RPMI8226 (cell line): ENCODE results near the gene LRP1-AS.
"Not testable (repeated sequence)": the region's sequence is repeated elsewhere in the genome, so short reads cannot be mapped to it uniquely, and the experiment has no call there.

Experiments used
- DNase-seq: peaks from one replicate; pipeline ENCODE4 v3.0.0-alpha.2; 2015

LRP1-AS gene

DNA sequence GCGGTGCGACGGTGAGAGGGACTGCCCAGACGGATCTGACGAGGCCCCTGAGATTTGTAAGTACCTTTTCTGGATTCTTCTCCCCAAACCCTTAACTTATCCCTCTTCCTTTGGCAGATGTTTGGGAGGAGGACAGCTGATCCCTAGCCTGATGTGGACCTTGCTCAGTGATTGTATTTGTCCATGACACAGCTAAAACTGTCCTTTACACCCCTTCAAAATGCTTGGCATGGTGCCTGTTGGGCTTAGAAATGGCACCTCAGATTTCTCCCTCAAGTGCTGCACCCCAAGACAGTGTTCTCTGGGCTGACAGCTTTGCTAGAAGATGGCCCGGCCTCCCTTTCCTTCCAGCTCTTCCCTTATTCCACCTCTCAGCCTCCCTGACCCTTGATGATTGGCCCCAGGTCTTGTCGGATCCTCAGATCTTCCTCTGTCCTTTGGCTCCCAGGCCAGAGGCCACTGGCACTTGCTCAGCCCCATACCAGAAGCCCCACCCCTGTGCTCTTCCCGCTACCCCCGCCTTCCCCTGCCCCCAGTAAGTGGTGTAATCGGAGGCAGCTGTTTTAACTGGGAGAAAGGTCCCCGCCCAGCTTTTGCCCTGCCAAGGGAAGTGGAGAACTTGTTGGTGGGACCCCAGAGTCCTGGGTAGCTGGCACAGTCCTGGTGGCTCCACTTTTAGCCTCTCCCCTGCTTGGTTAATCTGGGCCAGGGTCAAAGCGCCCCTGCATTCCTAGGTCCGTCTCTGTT, 8.7 kb downstream of the LRP1-AS start:
- DNase-seq, result no peak

DNA sequence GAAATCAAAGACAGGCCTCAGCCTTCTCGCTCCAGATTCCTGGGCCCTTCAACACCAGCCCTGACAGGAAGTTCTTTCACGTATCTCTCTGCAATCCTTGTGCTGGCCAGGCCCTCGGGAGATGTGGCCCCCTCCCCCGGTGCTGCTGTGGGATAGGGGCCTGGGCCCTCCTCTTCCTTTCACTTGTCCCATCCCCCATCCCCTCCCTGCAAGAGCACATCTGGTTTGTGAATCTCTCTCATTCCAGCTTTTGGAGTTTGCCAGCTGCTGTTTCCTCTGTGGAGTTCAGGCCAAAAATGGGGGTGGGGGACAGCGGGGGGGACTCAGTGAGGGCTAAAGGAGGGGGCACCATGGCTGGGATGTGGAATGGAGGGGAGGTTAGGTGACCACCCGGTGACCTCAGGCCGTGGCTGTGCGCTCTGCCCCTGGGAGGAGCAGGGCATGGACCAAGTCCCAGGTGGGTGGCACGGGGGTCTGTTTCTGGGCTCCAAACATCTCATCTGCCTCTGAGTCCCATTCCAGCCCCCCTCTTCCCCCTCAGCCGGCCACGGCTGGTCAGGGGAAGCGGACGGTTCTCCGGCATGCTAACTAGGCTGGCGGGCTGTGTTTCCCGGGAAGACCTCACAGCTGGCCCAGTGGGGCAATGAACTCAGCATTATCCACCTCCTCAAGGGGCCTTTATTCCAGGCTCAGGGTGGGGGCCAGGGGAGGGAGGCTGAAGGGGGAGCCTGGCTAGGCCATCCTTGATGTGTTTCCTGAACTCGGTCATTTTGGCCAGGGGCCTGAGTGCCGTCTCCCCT, 11.7 kb downstream of the LRP1-AS start:
- no peak for DNase-seq

DNA sequence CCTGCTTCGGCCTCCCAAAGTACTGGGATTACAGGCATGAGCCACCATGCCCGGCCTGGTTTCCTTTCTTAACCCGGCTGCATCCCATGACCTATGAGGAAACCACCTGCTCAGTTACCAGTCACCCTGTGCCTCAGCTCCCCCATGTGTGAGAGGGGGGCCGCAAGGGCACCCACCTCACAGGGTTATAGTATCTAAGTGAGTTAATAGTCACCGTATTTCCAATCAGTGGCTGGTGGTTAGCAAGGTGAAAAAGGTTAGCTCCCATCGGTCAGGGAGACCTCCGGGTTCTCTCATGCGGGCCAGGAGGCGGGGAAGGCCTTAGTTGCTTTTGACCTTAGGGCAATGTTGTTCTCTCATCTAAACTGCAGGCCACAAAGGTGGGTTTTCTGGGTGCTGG, 12.5 kb downstream of the LRP1-AS start:
- DNase-seq, result no peak

- no peak for DNase-seq
Measured at GRCh38 chr12:57133916-57134315, 13.5 kb downstream of the LRP1-AS start.

DNA sequence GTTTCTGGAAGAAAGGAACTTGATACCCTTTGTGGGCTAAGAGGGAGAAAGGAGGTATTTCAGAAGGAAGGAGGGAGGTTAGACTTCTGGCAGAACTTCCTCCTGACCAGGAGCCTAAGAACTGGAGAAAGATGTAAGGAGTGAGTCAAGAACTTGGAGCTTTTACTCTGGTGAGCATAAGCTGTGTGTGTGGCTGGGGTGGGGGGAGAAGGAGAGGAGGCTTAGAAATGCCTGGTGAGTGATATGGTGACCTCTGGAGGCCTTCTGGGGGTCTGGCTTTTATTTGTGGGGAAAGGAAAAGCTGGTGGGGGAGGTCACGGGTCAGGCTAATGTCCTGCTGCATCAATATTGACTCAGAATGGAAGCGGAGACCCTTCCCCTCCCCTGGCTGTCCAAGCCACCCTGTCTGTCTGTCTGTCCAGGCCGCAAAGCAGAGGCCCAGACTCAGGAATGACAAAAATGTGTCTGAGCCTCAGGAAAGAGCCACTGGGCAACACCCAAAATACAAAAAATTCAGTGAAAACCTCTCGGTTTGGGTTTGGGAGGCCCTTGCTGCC, 14.3 kb downstream of the LRP1-AS start:
- no peak for DNase-seq

GRCh38 chr12:57131896-57132744, 15.3 kb downstream of the LRP1-AS start:
- DNase-seq, result no peak

- DNase-seq, result no peak
Measured at GRCh38 chr12:57130941-57131340, 16.5 kb downstream of the LRP1-AS start.

DNA sequence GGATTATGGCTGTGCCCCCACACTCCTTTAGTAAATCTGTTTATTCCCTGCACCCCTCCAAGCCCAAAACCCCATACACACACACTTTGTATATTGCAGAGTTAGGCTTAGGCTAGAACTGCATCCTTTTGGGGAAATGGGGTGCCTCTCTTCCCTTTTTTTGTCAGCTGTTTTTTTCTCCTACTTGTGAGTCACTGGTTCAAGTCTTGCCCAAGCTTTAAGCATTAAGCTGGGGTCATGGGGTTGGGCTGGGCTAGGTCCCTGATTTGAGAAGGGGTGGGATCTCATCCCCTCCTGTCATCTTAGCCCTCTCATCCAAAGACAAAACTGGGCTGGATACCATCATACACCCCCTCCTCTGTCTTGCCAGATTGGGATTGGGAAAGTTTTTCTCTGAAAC, 17.5 kb downstream of the LRP1-AS start:
- DNase-seq, result no peak

DNA sequence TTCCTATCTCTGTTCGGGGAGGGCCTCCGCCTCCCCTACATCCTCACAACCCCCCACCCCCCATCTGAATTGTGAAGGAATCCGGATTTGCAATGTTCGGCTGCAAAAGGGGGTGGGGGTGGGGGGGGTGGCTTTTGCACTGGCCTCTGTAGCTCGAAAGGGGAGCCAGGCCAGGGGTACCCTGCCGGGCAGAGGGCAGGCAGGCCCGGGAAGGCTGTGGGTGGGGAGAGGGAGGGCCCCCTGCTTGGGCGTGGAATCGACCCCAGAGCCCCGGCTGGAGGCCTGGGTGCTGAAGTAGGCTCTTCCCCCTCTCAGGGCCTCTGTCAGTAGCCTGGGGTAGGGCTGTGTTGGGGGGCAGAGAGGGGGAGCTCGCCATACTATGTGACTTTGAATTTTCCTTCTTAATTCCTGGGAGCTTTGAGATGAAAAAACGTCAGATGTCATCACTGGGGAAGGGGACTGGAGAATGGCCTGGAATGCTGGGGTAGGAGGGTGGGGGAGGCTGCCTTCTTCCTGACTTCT, 18.0 kb downstream of the LRP1-AS start:
- no peak for DNase-seq

DNA sequence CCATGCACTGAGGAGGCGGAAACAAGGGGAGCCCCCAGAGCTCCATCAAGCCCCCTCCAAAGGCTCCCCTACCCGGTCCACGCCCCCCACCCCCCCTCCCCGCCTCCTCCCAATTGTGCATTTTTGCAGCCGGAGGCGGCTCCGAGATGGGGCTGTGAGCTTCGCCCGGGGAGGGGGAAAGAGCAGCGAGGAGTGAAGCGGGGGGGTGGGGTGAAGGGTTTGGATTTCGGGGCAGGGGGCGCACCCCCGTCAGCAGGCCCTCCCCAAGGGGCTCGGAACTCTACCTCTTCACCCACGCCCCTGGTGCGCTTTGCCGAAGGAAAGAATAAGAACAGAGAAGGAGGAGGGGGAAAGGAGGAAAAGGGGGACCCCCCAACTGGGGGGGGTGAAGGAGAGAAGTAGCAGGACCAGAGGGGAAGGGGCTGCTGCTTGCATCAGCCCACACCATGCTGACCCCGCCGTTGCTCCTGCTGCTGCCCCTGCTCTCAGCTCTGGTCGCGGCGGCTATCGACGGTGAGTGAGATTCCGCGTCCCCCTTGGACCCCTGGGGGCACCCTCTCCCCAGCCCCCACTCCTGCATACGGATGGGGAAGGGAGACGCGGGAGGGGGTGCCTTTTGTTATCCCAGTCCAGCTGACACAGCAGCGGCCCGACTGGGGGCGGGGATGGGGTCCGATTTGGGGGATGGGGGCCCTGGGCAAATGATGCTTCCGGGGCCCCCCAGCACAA, 18.7 kb downstream of the LRP1-AS start:
- no peak for DNase-seq

GRCh38 chr12:57127726-57128518, 19.5 kb downstream of the LRP1-AS start, which contains the start of gene LRP1:
TSS of gene LRP1 (plus strand) at chr12:57128483. CDS start at chr12:57128965, 482 bp downstream.
- DNase-seq, result peak; percentile 77

GRCh38 chr12:57127101-57127725, 20.2 kb downstream of the LRP1-AS start:
- peak; percentile 81 for DNase-seq

GRCh38 chr12:57126561-57126960, 20.9 kb downstream of the LRP1-AS start:
- DNase-seq, result no peak

DNA sequence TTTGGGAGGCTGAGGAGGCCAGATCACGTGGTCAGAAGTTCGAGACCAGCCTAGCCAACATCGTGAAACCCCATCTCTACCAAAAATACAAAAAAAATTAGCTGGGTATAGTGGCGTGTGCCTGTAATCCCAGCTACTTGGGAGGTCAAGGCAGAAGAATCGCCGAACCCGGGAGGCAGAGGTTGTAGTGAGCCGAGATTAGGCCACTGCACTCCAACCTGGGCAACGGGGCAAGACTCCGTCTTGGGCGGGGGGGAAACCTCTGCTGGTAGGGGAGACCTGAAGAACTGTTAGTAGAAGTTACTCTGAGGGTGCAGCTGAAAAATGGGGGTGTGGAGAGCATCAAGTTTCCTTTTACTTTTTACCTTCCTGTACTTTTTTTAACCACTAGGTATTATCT, 21.4 kb downstream of the LRP1-AS start:
- no peak for DNase-seq

GRCh38 chr12:57124261-57124877, 23.1 kb downstream of the LRP1-AS start:
- DNase-seq, result peak; percentile 80

- DNase-seq, result no peak
Measured at GRCh38 chr12:57123813-57124212, 23.6 kb downstream of the LRP1-AS start.

GRCh38 chr12:57120718-57121117, 26.7 kb downstream of the LRP1-AS start:
- DNase-seq, result not testable (repeated sequence)

DNA sequence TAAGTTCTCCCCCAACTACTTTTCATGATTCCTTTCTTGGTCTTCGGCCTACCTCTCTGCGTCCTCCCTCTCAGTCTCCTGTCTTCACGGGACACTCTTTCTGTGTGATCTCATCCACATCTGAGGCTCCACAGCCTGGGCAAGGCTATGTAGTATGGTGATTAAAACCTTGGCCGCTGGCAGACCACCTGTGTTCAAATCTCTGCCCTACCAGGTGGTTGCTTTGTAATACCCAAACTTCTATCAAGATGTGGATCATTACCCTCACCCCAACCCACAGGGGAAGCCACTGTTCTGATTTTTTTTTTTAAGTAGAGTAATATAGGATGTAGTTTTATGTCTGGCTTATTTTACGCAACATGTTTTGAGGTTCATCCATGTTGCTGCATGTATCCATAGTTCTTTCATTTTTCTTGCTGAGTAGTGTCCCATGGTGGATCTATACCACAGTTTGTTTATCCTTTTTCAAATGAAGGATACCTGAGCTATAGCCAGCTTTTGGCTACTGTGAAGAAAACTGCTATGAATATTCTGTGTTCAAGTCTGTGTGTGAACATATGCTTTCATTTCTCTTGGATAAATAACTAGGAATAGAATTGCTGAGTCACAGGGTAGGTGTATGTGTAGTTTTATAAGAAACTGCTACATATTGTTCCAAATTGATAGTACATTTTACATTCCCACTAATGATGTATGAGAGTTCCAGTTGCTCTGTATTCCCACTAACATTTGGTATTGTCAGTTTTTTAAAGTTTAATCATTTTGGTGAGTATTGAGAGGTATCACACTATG, 27.9 kb downstream of the LRP1-AS start:
- no peak for DNase-seq

- peak; percentile 64 for DNase-seq
Measured at GRCh38 chr12:57118711-57119271, 28.6 kb downstream of the LRP1-AS start.
